GM12872 (cell line): ENCODE data around the gene HOXB7.

ENCODE experiments used
- TF ChIP-seq, protein P1 (sequence below): IDR thresholded peaks from 3 replicates; pipeline ENCODE4 v1.5.1; 2011; ENCODE audit warnings: low read depth, mild to moderate bottlenecking, low read length, moderate library complexity; ENCODE audit not compliant: insufficient read depth

The HOXB7 gene

DNA sequence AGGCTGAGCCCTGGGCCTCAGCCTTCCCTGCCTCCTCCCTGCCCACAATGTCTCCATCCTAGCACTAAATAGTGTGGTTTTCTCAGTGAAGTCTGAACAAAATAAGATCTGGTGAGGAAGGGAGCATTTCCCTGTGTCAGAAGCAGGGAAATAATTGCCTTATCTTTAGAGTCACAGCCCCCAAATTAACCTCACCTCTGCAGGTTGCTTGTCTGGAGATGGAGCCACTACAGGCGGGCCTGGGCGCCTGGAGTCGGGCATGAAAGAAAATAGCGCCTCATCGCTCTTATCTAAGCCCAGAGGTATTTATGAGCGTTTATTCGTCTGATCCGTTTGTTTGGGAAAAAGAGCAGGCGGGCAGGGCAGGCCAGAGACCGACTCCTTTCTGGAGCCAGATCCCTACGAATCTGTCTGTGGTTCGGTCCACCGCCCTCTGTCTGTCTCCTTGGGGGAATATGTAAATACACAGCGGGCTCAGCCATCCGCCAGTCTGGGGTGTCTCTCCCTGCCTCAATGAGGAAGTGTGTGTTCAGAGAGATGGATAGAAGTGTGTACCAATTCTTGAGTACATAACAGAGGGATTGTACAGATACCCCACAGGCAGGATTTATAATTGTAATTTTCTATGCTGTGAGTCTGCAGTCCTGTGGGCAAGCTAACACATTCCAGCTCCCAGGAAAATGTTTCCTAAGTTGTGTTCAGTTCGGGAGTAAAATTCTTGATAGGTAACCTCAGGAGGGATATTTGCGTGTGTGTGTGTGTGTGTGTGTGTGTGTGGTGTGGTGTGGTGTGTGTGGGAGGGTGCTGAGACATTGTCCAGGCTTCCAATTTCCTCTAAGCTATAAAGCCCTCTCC is 10.3 kb downstream of the HOXB7 start:
- TF ChIP-seq, protein P1, sequence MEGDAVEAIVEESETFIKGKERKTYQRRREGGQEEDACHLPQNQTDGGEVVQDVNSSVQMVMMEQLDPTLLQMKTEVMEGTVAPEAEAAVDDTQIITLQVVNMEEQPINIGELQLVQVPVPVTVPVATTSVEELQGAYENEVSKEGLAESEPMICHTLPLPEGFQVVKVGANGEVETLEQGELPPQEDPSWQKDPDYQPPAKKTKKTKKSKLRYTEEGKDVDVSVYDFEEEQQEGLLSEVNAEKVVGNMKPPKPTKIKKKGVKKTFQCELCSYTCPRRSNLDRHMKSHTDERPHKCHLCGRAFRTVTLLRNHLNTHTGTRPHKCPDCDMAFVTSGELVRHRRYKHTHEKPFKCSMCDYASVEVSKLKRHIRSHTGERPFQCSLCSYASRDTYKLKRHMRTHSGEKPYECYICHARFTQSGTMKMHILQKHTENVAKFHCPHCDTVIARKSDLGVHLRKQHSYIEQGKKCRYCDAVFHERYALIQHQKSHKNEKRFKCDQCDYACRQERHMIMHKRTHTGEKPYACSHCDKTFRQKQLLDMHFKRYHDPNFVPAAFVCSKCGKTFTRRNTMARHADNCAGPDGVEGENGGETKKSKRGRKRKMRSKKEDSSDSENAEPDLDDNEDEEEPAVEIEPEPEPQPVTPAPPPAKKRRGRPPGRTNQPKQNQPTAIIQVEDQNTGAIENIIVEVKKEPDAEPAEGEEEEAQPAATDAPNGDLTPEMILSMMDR = no peak

DNA sequence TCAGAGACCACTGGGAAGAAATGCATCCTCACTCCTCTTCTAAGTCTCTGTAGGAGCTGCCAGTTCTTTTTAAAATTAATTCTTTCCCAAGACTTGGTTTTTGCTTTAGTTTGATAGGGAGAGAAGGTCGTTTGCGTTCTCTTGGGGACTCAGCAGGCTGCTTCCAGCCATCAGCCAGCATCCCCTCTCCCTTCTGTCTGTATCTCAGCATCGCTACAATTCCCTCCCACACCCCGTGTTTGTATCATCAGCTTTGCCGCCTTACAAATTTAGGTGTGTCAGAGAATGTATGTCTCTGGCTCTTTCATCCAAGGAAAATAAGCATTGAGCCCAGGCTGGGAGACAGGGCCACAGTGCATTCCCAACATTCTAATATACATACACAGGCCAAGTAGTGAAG is 11.5 kb downstream of the HOXB7 start:
- TF ChIP-seq, protein P1 = no peak

DNA sequence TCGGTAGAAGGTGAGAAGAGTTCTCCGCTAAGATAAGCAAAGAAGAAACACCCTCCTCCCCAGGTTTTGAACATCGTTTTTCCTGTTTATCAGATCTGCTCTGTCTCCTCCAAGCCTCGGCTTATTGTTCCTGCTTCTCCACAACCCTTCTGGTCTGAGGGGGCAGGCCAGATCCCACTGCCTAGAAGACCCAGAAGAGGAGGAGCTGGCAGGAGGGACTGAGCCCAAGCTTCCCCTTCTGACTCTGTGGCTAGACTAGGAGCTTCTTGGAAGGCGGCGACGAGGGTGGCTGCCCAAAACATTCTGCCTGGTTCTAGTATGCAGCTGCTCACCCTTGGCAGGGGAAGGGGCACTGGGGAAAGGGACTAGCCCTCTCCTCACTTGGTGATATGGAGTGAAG is 12.1 kb downstream of the HOXB7 start:
- TF ChIP-seq, protein P1 = no peak

DNA sequence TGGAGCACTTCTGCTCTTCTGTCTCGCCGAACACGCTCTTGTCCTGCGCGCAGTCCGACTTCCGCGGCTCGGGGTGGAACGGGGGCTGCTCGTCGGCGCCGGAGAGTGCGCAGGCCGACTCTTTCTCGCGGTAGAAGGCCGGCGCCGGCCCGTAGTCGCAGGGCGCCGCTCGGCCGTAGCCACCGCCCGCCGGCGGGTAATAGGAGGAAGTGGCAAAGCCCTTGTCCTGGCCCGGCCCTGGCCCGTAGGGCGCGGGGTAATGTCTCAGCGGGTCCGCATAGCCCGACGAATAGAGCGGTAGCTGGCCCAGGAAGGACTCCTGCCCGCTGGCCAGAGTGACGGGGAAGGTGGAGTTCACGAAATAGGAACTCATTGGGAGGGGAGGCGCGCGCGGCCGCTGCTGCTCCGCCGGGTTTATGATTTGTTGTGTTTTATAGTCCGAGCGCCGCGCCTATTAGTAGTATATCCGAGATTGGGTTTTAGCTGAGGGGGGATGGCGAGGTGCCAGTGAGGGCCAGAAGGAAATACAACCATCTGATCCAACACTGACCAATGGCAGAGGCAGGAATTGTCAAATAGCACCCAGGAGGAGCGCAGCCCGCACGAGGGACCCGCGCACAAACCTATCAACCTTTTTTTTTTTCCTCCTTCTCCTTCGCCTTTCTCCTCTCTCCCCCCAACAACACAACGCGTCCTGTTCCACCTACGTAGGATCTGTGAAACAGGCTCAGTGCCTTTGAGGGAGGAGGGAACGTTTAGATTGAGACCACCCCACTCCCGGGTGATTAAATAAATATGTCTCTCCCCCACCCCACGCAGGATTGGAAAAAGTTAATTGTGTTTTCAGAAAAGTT is 12.8 kb downstream of the HOXB7 start:
- TF ChIP-seq, protein P1 = no peak

DNA sequence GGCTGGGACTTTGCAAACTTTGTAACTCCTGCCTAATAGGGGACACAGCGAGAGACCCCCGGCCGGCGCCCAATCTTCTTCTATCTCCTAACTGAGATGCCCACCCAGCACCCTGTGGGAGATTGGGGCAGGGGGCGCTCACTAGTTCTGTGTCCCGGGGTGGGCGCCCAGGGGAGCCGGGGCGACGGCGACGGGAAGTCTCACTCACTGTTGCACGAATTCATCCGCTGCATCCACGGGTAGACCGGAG is 13.4 kb downstream of the HOXB7 start:
- TF ChIP-seq, protein P1 = no peak

DNA sequence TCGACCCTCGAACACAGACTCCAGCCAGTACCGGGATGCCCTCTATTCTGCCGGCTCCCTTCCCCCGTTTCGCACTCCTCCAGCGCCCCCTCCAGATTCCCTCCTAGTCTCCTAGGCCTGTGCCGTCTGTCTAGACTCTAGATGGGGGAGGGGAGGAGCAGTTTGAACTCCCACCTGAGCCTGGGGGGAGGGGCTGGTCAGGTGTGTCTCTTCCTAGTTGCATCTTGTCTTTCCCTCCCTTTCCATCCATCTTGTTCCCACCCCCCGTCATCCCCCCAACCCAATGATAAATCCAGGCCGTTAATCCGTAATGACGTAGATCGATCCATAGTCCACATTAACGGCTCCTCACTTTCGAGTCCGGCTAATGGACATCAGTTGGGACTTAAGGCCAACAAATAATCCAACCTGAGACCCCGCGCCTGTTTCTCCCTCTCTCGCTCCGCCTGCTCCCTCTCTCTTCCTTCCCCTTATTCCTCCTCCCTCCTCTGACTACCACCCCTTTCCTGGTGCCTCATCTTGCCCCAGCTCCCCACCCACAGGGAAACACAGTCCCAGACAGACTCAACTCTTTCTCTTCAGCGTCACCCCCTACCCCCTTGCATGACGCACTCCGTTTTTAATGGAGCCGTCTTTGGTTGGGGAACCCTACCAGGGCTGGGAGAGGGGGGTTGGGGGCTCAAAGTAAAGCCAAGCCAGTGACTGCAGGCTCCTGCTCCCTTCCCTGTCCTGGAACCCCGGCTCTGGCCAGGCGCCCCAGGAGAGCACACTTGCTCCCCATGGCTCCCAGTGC is 13.9 kb downstream of the HOXB7 start:
- TF ChIP-seq, protein P1 = no peak
